Measurements from ENCODE around the gene FLYWCH2. TPM values are rescaled to one million over a fixed set of nuclear protein-coding genes. Genes with fewer than 3 reads are reported as not detected.

FLYWCH2 gene
- total RNA-seq, 1 donor from 2014 or later, result 24.9 TPM

DNA sequence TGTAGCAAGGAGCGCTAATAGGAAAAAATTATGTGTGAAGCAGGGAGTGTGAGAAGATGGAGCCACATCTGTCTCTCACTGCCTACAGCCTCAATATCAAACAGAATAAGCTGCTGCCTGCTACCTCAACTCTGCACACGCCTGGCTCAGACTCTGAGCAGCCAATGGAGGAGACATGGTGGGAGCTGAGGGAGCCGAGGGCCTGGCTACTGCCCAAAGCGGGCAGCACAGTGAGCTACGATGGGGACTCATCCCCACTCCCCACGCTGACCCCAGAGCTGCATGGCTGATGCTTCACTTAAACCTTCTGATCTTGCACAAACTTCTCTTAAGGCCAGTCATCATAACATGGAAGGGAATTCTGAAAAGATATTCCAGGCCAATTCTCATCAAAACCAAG, 11.1 kb upstream of the FLYWCH2 start:
- H3K27me3 Mint-ChIP-seq (ENCODE audit: unreplicated experiment), result peaks cover 4% of the 10 kb centered on the region
- DNase-seq (ENCODE audit: low spot score), result no peak
- no peak overlapping the region for H3K4me3 Mint-ChIP-seq (ENCODE audit: unreplicated experiment)

DNA sequence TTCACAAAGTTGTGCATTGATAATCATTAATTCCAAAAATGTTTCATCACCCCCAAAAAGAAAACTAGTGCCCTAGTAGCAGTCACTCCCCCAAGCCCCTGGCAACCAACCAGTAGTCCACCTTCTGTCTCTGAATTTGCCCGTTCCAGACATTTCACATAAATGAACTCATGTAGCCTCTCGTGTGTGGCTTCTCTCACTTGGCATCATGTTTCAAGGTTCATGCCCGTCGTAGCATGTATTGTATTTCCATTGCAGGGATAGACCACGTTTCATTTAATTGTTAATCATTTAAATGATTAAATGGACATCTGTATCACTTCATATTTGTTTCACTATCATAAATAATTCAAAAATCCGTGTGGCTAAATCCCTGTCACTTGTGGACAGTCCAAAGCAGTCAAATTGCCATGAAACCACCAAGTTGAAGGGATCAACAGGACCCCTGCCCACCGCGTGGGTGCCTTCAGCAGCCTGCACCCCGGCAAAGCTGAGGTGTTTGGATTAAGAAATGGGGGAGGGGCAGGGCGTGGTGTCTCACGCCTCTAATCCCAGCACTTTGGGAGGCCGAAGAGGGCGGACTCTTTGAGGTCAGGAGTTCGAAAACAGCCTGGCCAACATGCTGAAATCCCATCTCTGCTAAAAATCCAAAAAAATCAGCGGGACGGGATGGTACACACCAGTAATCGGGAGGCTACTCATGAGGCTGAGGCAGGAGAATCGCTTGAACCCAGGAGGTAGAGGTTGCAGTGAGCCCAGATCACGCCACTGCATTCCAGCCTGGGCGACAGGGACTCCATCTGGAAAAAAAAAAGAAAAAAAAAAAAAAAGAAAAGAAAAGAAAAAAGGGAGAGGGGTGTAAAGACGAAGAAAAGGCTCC, 8.7 kb upstream of the FLYWCH2 start:
- Mint-ChIP-seq H3K36me3 (ENCODE audit: low read depth, unreplicated experiment) (peaks cover under 1% of the 10 kb centered on the region), H3K27me3 (ENCODE audit: unreplicated experiment) (peaks cover 4% of the 10 kb centered on the region), H3K27ac (ENCODE audit: unreplicated experiment) (peak overlapping the region; percentile 76), H3K4me1 (ENCODE audit: unreplicated experiment) (no peaks in the 10 kb centered on the region), H3K9me3 (ENCODE audit: unreplicated experiment) (no peaks in the 10 kb centered on the region), H3K4me3 (ENCODE audit: unreplicated experiment) (no peak overlapping the region)
- TF ChIP-seq, protein P1, sequence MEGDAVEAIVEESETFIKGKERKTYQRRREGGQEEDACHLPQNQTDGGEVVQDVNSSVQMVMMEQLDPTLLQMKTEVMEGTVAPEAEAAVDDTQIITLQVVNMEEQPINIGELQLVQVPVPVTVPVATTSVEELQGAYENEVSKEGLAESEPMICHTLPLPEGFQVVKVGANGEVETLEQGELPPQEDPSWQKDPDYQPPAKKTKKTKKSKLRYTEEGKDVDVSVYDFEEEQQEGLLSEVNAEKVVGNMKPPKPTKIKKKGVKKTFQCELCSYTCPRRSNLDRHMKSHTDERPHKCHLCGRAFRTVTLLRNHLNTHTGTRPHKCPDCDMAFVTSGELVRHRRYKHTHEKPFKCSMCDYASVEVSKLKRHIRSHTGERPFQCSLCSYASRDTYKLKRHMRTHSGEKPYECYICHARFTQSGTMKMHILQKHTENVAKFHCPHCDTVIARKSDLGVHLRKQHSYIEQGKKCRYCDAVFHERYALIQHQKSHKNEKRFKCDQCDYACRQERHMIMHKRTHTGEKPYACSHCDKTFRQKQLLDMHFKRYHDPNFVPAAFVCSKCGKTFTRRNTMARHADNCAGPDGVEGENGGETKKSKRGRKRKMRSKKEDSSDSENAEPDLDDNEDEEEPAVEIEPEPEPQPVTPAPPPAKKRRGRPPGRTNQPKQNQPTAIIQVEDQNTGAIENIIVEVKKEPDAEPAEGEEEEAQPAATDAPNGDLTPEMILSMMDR (IDR thresholded peaks at IDR 0.05; ENCODE audit: unreplicated experiment), result no peak
- no peak for DNase-seq (ENCODE audit: low spot score)

More for the DNA sequence above, 11.1 kb upstream of the FLYWCH2 start:
- H3K4me1 Mint-ChIP-seq (ENCODE audit: unreplicated experiment), result no peaks in the 10 kb centered on the region
- no peaks in the 10 kb centered on the region for H3K9me3 Mint-ChIP-seq (ENCODE audit: unreplicated experiment)
- no peak overlapping the region for H3K27ac Mint-ChIP-seq (ENCODE audit: unreplicated experiment)
- no peaks in the 10 kb centered on the region for H3K36me3 Mint-ChIP-seq (ENCODE audit: low read depth, unreplicated experiment)
- TF ChIP-seq, protein P1 (IDR thresholded peaks at IDR 0.05; ENCODE audit: unreplicated experiment), result no peak

DNA sequence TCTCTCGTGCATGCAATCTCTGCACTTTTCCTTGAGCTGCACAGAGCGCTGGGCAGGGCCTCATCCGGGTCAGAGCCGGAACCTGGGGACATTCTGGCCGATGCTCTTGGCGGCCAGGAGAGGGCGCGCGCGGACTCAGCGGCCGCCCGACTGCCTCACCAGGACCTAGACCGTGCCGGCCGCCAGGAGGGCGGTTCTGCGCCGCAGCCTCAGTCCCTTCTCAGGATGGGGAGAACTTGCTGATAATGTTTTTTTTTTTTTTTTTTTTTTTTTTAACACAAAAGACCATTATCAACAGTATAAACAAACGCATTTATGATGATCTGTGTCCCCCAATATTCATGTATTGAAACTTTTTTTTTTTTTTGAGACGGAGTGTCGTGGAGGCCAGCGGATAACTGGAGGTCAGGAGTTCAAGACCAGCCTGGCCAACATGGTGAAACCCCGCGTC, 8.1 kb upstream of the FLYWCH2 start:
- Mint-ChIP-seq H3K9me3 (ENCODE audit: unreplicated experiment) (no peaks in the 10 kb centered on the region), H3K4me3 (ENCODE audit: unreplicated experiment) (no peak overlapping the region), H3K36me3 (ENCODE audit: low read depth, unreplicated experiment) (peaks cover 3% of the 10 kb centered on the region), H3K27ac (ENCODE audit: unreplicated experiment) (no peak overlapping the region), H3K4me1 (ENCODE audit: unreplicated experiment) (no peaks in the 10 kb centered on the region), H3K27me3 (ENCODE audit: unreplicated experiment) (peaks cover 2% of the 10 kb centered on the region)
- TF ChIP-seq, protein P1 (IDR thresholded peaks at IDR 0.05; ENCODE audit: unreplicated experiment), result peak; percentile 89
- peak; percentile 70 for DNase-seq (ENCODE audit: low spot score)

- TF ChIP-seq, protein P1 (IDR thresholded peaks at IDR 0.05; ENCODE audit: unreplicated experiment), result no peak
- no peak overlapping the region for H3K27ac Mint-ChIP-seq (ENCODE audit: unreplicated experiment)
- H3K9me3 Mint-ChIP-seq (ENCODE audit: unreplicated experiment), result no peaks in the 10 kb centered on the region
- peaks cover 6% of the 10 kb centered on the region for H3K4me1 Mint-ChIP-seq (ENCODE audit: unreplicated experiment)
- peaks cover 7% of the 10 kb centered on the region for H3K27me3 Mint-ChIP-seq (ENCODE audit: unreplicated experiment)
- peaks cover 11% of the 10 kb centered on the region for H3K36me3 Mint-ChIP-seq (ENCODE audit: low read depth, unreplicated experiment)
- no peak overlapping the region for H3K4me3 Mint-ChIP-seq (ENCODE audit: unreplicated experiment)
- no peak for DNase-seq (ENCODE audit: low spot score)
These were observed 3.0 kb upstream of the FLYWCH2 start for GRCh38 chr16:2879854-2880508.
